K562 (cell line): ENCODE data around the gene SPG21. TPM values are rescaled to one million over a fixed set of nuclear protein-coding genes. Genes with fewer than 3 reads are reported as not detected.

Experiments
- ATAC-seq: fragments of 200-7000 bp; cut with Tn5 transposase; 3 replicates; pipeline ENCODE4 v1.9.1; 2020; ENCODE audit warnings: moderate library complexity
- BruUV-seq: library from RNA; stranded (reverse); fragments of 400-500 nt; replicated peaks from 2 replicates; lab custom pipeline; 2021; lab: Mats Ljungman, UMichigan
- CTCF ChIA-PET: fragments of 300-600 bp; formaldehyde crosslinking; extraction: SDS; loops from one replicate; lab custom pipeline; 2021; ENCODE audit warnings: low intra/inter-chr PET ratio; lab: Yijun Ruan, JAX
- POLR2A ChIA-PET: fragments of 300-600, 350-650 bp; sonication (Branson Sonifier 250); formaldehyde crosslinking; extraction: SDS; loops from one replicate; lab custom pipeline; 2021; ENCODE audit warnings: antibody characterized with exemption, inconsistent platforms; lab: Yijun Ruan, JAX
- DNase-seq, 4 experiments: peaks; one replicate each; pipeline versions ENCODE4 v3.0.0 to v3.0.0-alpha.2; 2011 to 2018; ENCODE audit warnings: low spot score in 3 of 4, mixed read lengths in 3 of 4; ENCODE audit errors: extremely low read depth in 1 of 4
- FAIRE-seq: peaks from 2 replicates; lab custom pipeline; 2011; peaks lifted over from hg19 to GRCh38; lab: Jason Lieb, UNC
- H2AFZ ChIP-seq: 2 replicates; pipeline ENCODE4 v1.6.0; 2011; ENCODE audit warnings: low read depth, low read length, control low read depth, inconsistent platforms
- H3K27ac ChIP-seq: fragments of 200-600 bp; 3 replicates; pipeline ENCODE4 v1.8.0; 2011; ENCODE audit warnings: low read depth, mild to moderate bottlenecking, control low read depth, inconsistent platforms, low read length, moderate library complexity, mixed read lengths; ENCODE audit errors: extremely low read depth
- H3K27me3 ChIP-seq, 2 experiments: fragments of 300-600 bp in 1 of 2; 2 replicates in 1 of 2; 3 replicates in 1 of 2; pipeline versions ENCODE4 v1.6.0 to v1.8.0; 2011; ENCODE audit warnings: inconsistent platforms in 2 of 2, low read length in 2 of 2, mild to moderate bottlenecking in 1 of 2, mixed read lengths in 1 of 2, moderate library complexity in 1 of 2; ENCODE audit not compliant: control insufficient read depth in 2 of 2, insufficient read depth in 2 of 2
- H3K36me3 ChIP-seq: fragments of 300-600 bp; 3 replicates; pipeline ENCODE4 v1.8.0; 2011; ENCODE audit warnings: mild to moderate bottlenecking, low read length, inconsistent platforms; ENCODE audit not compliant: control insufficient read depth, insufficient read depth
- H3K4me1 ChIP-seq, 2 experiments: fragments of 200-600 bp in 1 of 2; replicated peaks in 1 of 2; 2 replicates in 1 of 2; 3 replicates in 1 of 2; pipeline versions ENCODE4 v1.5.1 to v1.8.0; 2011; ENCODE audit warnings: inconsistent platforms in 2 of 2, low read length in 2 of 2, mild to moderate bottlenecking in 1 of 2, mixed read lengths in 1 of 2, moderate library complexity in 1 of 2; ENCODE audit not compliant: control insufficient read depth in 2 of 2, insufficient read depth in 2 of 2
- H3K4me2 ChIP-seq: 2 replicates; pipeline ENCODE4 v1.6.1; 2011; ENCODE audit warnings: low read length, control low read depth, inconsistent platforms, mixed read lengths; ENCODE audit not compliant: insufficient read depth
- H3K4me3 ChIP-seq: fragments of 200-600 bp; sonication (generic), shearing (Covaris generic); 2 replicates; pipeline ENCODE4 v1.5.1; 2016; ENCODE audit warnings: control low read depth, inconsistent platforms
- H3K79me2 ChIP-seq: fragments of 200-600 bp; 3 replicates; pipeline ENCODE4 v1.8.0; 2011; ENCODE audit warnings: low read length, inconsistent platforms; ENCODE audit not compliant: control insufficient read depth, insufficient read depth
- H3K9ac ChIP-seq, 2 experiments: 2 replicates each; pipeline versions ENCODE4 v1.6.0 to v1.6.1; 2011; ENCODE audit warnings: low read depth in 2 of 2, low read length in 2 of 2, control low read depth in 1 of 2, inconsistent platforms in 1 of 2, mild to moderate bottlenecking in 1 of 2, mixed read lengths in 1 of 2; ENCODE audit not compliant: insufficient read depth in 1 of 2
- H3K9me1 ChIP-seq: one replicate; pipeline ENCODE4 v1.6.0; 2011; ENCODE audit warnings: inconsistent platforms, mild to moderate bottlenecking, low read length, moderate library complexity; ENCODE audit not compliant: control insufficient read depth, insufficient read depth
- H3K9me3 ChIP-seq: replicated peaks from 2 replicates; pipeline ENCODE4 v1.5.1; 2011; ENCODE audit warnings: low read depth, low read length, inconsistent platforms; ENCODE audit not compliant: control insufficient read depth, insufficient read depth
- H4K20me1 ChIP-seq: replicated peaks from 2 replicates; pipeline ENCODE4 v1.6.1; 2011; ENCODE audit warnings: low read length, inconsistent platforms, mixed read lengths; ENCODE audit not compliant: control insufficient read depth, insufficient read depth
- BMI1 ChIP-seq: fragments of 150-350 bp; IDR thresholded peaks from 2 replicates; pipeline ENCODE4 v1.6.1; 2014; ENCODE audit warnings: low read length
- CHD4 ChIP-seq: fragments of 200-600 bp; sonication (generic); IDR thresholded peaks from 3 replicates; pipeline ENCODE4 v1.6.1; 2012; ENCODE audit warnings: low read depth, mild to moderate bottlenecking, mixed read lengths, low read length, inconsistent platforms; ENCODE audit not compliant: insufficient read depth, insufficient replicate concordance, poor library complexity, severe bottlenecking
- CTCF ChIP-seq, 3 experiments: IDR thresholded peaks in 2 of 3; conservative IDR thresholded peaks in 1 of 3; 2 replicates each; pipeline ENCODE4 v1.5.1; 2011 to 2012; ENCODE audit warnings: low read length in 3 of 3, mild to moderate bottlenecking in 3 of 3, control low read depth in 2 of 3, improper control_type of control experiment in 1 of 3, inconsistent platforms in 1 of 3, low read depth in 1 of 3, mixed read lengths in 1 of 3, moderate library complexity in 1 of 3; ENCODE audit not compliant: insufficient read depth in 2 of 3
- DDX20 ChIP-seq: fragments of 450-650 bp; IDR thresholded peaks from 2 replicates; pipeline ENCODE4 v1.6.1; 2016; ENCODE audit warnings: missing genetic modification characterization, low read depth, mild to moderate bottlenecking, missing compliant biosample characterization, moderate library complexity
- HNRNPK ChIP-seq: fragments of 200-400 bp; formaldehyde crosslinking; IDR thresholded peaks from one replicate; pipeline ENCODE4 v1.6.1; 2018; ENCODE audit warnings: mild to moderate bottlenecking, low read depth, low read length; ENCODE audit not compliant: poor library complexity, severe bottlenecking
- JUND ChIP-seq, 2 experiments: IDR thresholded peaks; 2 replicates in 1 of 2; 3 replicates in 1 of 2; pipeline ENCODE4 v1.6.1; 2011; ENCODE audit warnings: borderline replicate concordance in 2 of 2, low read depth in 2 of 2, low read length in 2 of 2, improper control_type of control experiment in 1 of 2, missing biosample characterization in 1 of 2, missing genetic modification characterization in 1 of 2, missing genetic modification reagents in 1 of 2
- NBN ChIP-seq: fragments of 450-650 bp; IDR thresholded peaks from 2 replicates; pipeline ENCODE4 v1.6.1; 2016; ENCODE audit warnings: low read depth, mild to moderate bottlenecking
- NFIC ChIP-seq: fragments of 450-650 bp; IDR thresholded peaks from 2 replicates; pipeline ENCODE4 v1.6.1; 2017; ENCODE audit warnings: mild to moderate bottlenecking, inconsistent platforms
- PATZ1 ChIP-seq: fragments of 250-450 bp; sonication (Bioruptor Pico); IDR thresholded peaks from 2 replicates; pipeline ENCODE4 v1.5.0; 2020; ENCODE audit warnings: mild to moderate bottlenecking, borderline replicate concordance
- PML ChIP-seq: IDR thresholded peaks from 2 replicates; pipeline ENCODE4 v1.6.1; 2012; ENCODE audit warnings: low read length, inconsistent platforms
- SREBF1 ChIP-seq: fragments of 150-350 bp; IDR thresholded peaks from 2 replicates; pipeline ENCODE4 v1.6.1; 2014; ENCODE audit warnings: antibody characterized with exemption, low read depth, low read length, borderline replicate concordance
- ZBTB43 ChIP-seq: sonication (generic); formaldehyde crosslinking; IDR thresholded peaks from 2 replicates; pipeline ENCODE4 v1.8.0; 2023; ENCODE audit warnings: mild to moderate bottlenecking, missing genetic modification reagents
- WGBS: fragments of 100-300 bp; shearing (Covaris generic); methylation state at CpG from one replicate; pipeline ENCODE4 v1.1.6; 2016; ENCODE audit warnings: low coverage, mixed read lengths; ENCODE audit not compliant: insufficient coverage; ENCODE audit errors: missing lambda C conversion rate; 5-methylcytosine and 5-hydroxymethylcytosine counted together
- in situ Hi-C: fragments of 300-500 bp; cut with MboI; formaldehyde crosslinking; loops from 4 replicates; pipeline ENCODE4 v1.15.0; 2018; ENCODE audit warnings: inconsistent platforms, mixed read lengths
- intact Hi-C: fragments of 100-400 bp; cut with micrococcal nuclease; formaldehyde crosslinking; loops from 2 replicates; pipeline ENCODE4 v1.14.2; 2022
- polyA plus RNA-seq, 8 experiments: library from polyadenylated mRNA; depleted of rRNA in 4 of 8; stranded (reverse) in 5 of 8; unstranded in 3 of 8; fragments of >200 nt; fragmentation: Nextera tagmentation in 2 of 8; fragmentation: Illumina TruSeq in 1 of 8; extraction: Ambion mirVana in 2 of 8; extraction: Trizol in 1 of 8; gene quantifications; 2 replicates each; pipeline versions ENCODE4 v1.2.1 to v1.2.3, GENCODE V29; 2011 to 2014; ENCODE audit warnings: inconsistent platforms in 1 of 8, missing spikeins in 1 of 8
- total RNA-seq, 7 experiments: library from RNA; depleted of rRNA in 6 of 7; stranded (reverse); fragments of >200 nt in 6 of 7; fragmentation: Illumina TruSeq in 2 of 7; extraction: Trizol in 2 of 7; gene quantifications; 2 replicates each; pipeline versions ENCODE4 v1.2.1 to v1.2.3, GENCODE V29; 2011 to 2021; ENCODE audit warnings: low replicate concordance in 1 of 7

Gene SPG21
- total and polyA plus RNA-seq, 9 of the 15 experiments (the other 6 are each of a cell fraction or from before 2014, with no cell fraction given): 22.8 to 98.8 (median 65.1) TPM

GRCh38 chr15:64916365-64916764, 73.3 kb downstream of the SPG21 start:
- no peak overlapping the region for H3K4me2 ChIP-seq
- H3K79me2 ChIP-seq: no peaks in the 10 kb centered on the region
- H3K27ac ChIP-seq: no peak overlapping the region
- BruUV-seq: no TSS peak
- in situ Hi-C loops (no loop called here), intact Hi-C loops (no loop called here)
- WGBS: 0% methylated on average over 2 of the region's 2 CpGs
- H4K20me1 ChIP-seq: peaks cover 3% of the 10 kb centered on the region; the same call in 1 of the 2 replicates
- no peak for ATAC-seq
- no peak for DNase-seq
- TF ChIP-seq ZBTB43 (CRISPR knock-in tag): no peak
- TF ChIP-seq PATZ1: no peak
- no peak for TF ChIP-seq JUND (IDR thresholded peaks at IDR 0.05; ENCODE audit: borderline replicate concordance, low read depth, low read length)
- TF ChIP-seq JUND (tag; IDR thresholded peaks at IDR 0.05; ENCODE audit: borderline replicate concordance, low read depth, low read length): no peak
- TF ChIP-seq SREBF1: no peak
- no peak for TF ChIP-seq BMI1
- no peak for TF ChIP-seq NFIC
- no peak for TF ChIP-seq NBN
- TF ChIP-seq HNRNPK: no peak
- TF ChIP-seq CTCF (IDR thresholded peaks at IDR 0.05 in 2 of 3, conservative IDR thresholded peaks at IDR 0.05 in 1 of 3; ENCODE audit: insufficient read depth in 2 of 3, low read depth in 1 of 3, low read length in 3 of 3): no peak
- no peak for TF ChIP-seq DDX20
- TF ChIP-seq CHD4: no peak
- TF ChIP-seq PML: no peak
- no peaks in the 10 kb centered on the region for H3K9me1 ChIP-seq
- H3K9me3 ChIP-seq: no peaks in the 10 kb centered on the region
- POLR2A ChIA-PET: no interaction called here
- no peaks in the 10 kb centered on the region for H3K36me3 ChIP-seq
- no peak overlapping the region for H2AFZ ChIP-seq
- FAIRE-seq: no peak
- no peak overlapping the region for H3K4me3 ChIP-seq
- no peak overlapping the region for H3K9ac ChIP-seq
- H3K4me1 ChIP-seq: peaks cover 0 to 11% of the 10 kb centered on the region in 2 experiments; a peak in 2 of 5 replicates
- CTCF ChIA-PET: no interaction called here
- H3K27me3 ChIP-seq: peaks cover 19 to 55% of the 10 kb centered on the region in 2 experiments; a peak in 4 of 5 replicates
